Measurements from ENCODE around the gene SCRN2.

The SCRN2 gene

GRCh38 chr17:47844814-47845715 is 4.0 kb upstream of the SCRN2 start:
- DNase-seq = no peak

GRCh38 chr17:47844227-47844626 is 3.2 kb upstream of the SCRN2 start:
- DNase-seq = no peak

- DNase-seq = no peak
These were observed 2.3 kb upstream of the SCRN2 start for GRCh38 chr17:47843391-47843730.

- DNase-seq = no peak
These were observed 617 bp upstream of the SCRN2 start for GRCh38 chr17:47841488-47842291.

GRCh38 chr17:47840001-47840741 is 902 bp downstream of the SCRN2 start:
- DNase-seq = no peak

GRCh38 chr17:47839071-47839470 is 2.0 kb downstream of the SCRN2 start:
- no peak for DNase-seq

- no peak for DNase-seq
These were observed 2.4 kb downstream of the SCRN2 start for GRCh38 chr17:47838636-47839035.

GRCh38 chr17:47837401-47838039 is 3.6 kb downstream of the SCRN2 start:
- DNase-seq = no peak

- no peak for DNase-seq
These were observed 4.5 kb downstream of the SCRN2 start for GRCh38 chr17:47836601-47837000.

- no peak for DNase-seq
These were observed 6.3 kb downstream of the SCRN2 start for GRCh38 chr17:47834756-47835155.

- DNase-seq = no peak
These were observed 9.1 kb downstream of the SCRN2 start for GRCh38 chr17:47831934-47832327.

GRCh38 chr17:47831003-47831933 is 9.8 kb downstream of the SCRN2 start, which contains the start of the genes LRRC46 and MRPL10:
LRRC46 (plus strand) TSS chr17:47831670; CDS start chr17:47831990, 320 bp downstream.
MRPL10 (minus strand) TSS chr17:47831541; CDS start chr17:47831511, 30 bp downstream.
- peak; percentile 94 for DNase-seq

- DNase-seq = no peak
These were observed 10.6 kb downstream of the SCRN2 start for GRCh38 chr17:47830396-47831002.

GRCh38 chr17:47829870-47830269 is 11.2 kb downstream of the SCRN2 start:
- DNase-seq = peak; percentile 90

- no peak for DNase-seq
These were observed 17.6 kb downstream of the SCRN2 start for GRCh38 chr17:47823519-47823918.

- no peak for DNase-seq
These were observed 18.3 kb downstream of the SCRN2 start for GRCh38 chr17:47822785-47823184.

- DNase-seq = peak; percentile 88
These were observed 19.4 kb downstream of the SCRN2 start, which contains the start of gene OSBPL7 for GRCh38 chr17:47821424-47822391. OSBPL7 (minus strand) TSS chr17:47821794; CDS start chr17:47820278, 1,516 bp downstream.

GRCh38 chr17:47821031-47821423 is 20.0 kb downstream of the SCRN2 start:
- no peak for DNase-seq

- DNase-seq = no peak
These were observed 20.9 kb downstream of the SCRN2 start for GRCh38 chr17:47820033-47820789.

Measured in CD4-positive, alpha-beta T cell treated with Interleukin-12 subunit alpha and Interleukin-12 subunit beta, for 1 hour (primary cell).